HFFc6 (cell line): Measurements from ENCODE around the gene HABP4. TPM values are rescaled to one million over a fixed set of nuclear protein-coding genes. Genes with fewer than 3 reads are reported as not detected.

ENCODE experiments used
- DNase-seq: peaks from one replicate; pipeline ENCODE4 v3.0.0-alpha.2; 2018
- H3K27ac Mint-ChIP-seq: 2 replicates; pipeline ENCODE4 v1.8.0; 2020; ENCODE audit warnings: mild to moderate bottlenecking, mixed read lengths
- H3K27me3 Mint-ChIP-seq: 2 replicates; pipeline ENCODE4 v1.8.0; 2021; ENCODE audit warnings: mild to moderate bottlenecking, moderate library complexity, mixed read lengths; ENCODE audit not compliant: insufficient read depth
- H3K36me3 Mint-ChIP-seq: 2 replicates; pipeline ENCODE4 v1.8.0; 2021; ENCODE audit warnings: low read depth, mixed read lengths
- H3K4me1 Mint-ChIP-seq: 2 replicates; pipeline ENCODE4 v1.8.0; 2020; ENCODE audit warnings: low read depth, mixed read lengths
- H3K4me3 Mint-ChIP-seq: 2 replicates; pipeline ENCODE4 v1.8.0; 2020; ENCODE audit warnings: mild to moderate bottlenecking, moderate library complexity, mixed read lengths
- H3K9me3 Mint-ChIP-seq: 2 replicates; pipeline ENCODE4 v1.8.0; 2020; ENCODE audit warnings: mild to moderate bottlenecking, mixed read lengths
- CTCF ChIP-seq: fragments of 200-600 bp; sonication (generic); IDR thresholded peaks from 2 replicates; pipeline ENCODE4 v1.5.0; 2021; ENCODE audit warnings: antibody characterized with exemption, mild to moderate bottlenecking
- total RNA-seq, 6 experiments: library from RNA; stranded (reverse); fragmentation: NEBNext Ultra II Directional; extraction: Animal tissue kit (Norgen Biotek cat#: 25700); gene quantifications; 2 replicates in 1 of 6; 3 replicates in 5 of 6; pipeline ENCODE4 v1.2.3, GENCODE V29; 2021

The HABP4 gene
- total RNA-seq, 6 experiments from 2014 or later, result 20.1 to 26.6 (median 24.9) TPM

GRCh38 chr9:96519787-96520186 is 69.8 kb downstream of the HABP4 start:
- Mint-ChIP-seq H3K4me1 (peaks cover 16% of the 10 kb centered on the region), H3K4me3 (no peak overlapping the region), H3K36me3 (0 out of 2 replicates have a peak, but pooled peaks cover 5% of the 10 kb centered on the region), H3K27me3 (no peaks in the 10 kb centered on the region), H3K27ac (no peak overlapping the region; the same call in 1 of the 2 replicates), H3K9me3 (no peaks in the 10 kb centered on the region)
- no peak for DNase-seq
- no peak for TF ChIP-seq CTCF

- no peak for DNase-seq
- Mint-ChIP-seq H3K4me3 (no peak overlapping the region), H3K36me3 (0 out of 2 replicates have a peak, but pooled peaks cover 5% of the 10 kb centered on the region), H3K27me3 (no peaks in the 10 kb centered on the region), H3K4me1 (no peaks in the 10 kb centered on the region), H3K9me3 (no peaks in the 10 kb centered on the region), H3K27ac (no peak overlapping the region)
- no peak for TF ChIP-seq CTCF
These were observed 72.4 kb downstream of the HABP4 start for GRCh38 chr9:96522366-96522765.

GRCh38 chr9:96523374-96523773 is 73.4 kb downstream of the HABP4 start:
- DNase-seq, result no peak
- no peak for TF ChIP-seq CTCF
- no peaks in the 10 kb centered on the region for H3K9me3 Mint-ChIP-seq
- H3K4me3 Mint-ChIP-seq, result no peak overlapping the region
- H3K27ac Mint-ChIP-seq, result no peak overlapping the region
- H3K27me3 Mint-ChIP-seq, result no peaks in the 10 kb centered on the region
- no peaks in the 10 kb centered on the region for H3K4me1 Mint-ChIP-seq
- peaks cover 10% of the 10 kb centered on the region; the same call in 1 of the 2 replicates for H3K36me3 Mint-ChIP-seq

- no peaks in the 10 kb centered on the region for H3K4me1 Mint-ChIP-seq
- TF ChIP-seq CTCF, result no peak
- no peak for DNase-seq
- H3K4me3 Mint-ChIP-seq, result no peak overlapping the region
- H3K27me3 Mint-ChIP-seq, result no peaks in the 10 kb centered on the region
- no peaks in the 10 kb centered on the region for H3K9me3 Mint-ChIP-seq
- H3K27ac Mint-ChIP-seq, result no peak overlapping the region
- peaks cover 10% of the 10 kb centered on the region; the same call in 1 of the 2 replicates for H3K36me3 Mint-ChIP-seq
These were observed 74.1 kb downstream of the HABP4 start for GRCh38 chr9:96524045-96524444.

GRCh38 chr9:96524764-96525163 is 74.8 kb downstream of the HABP4 start:
- Mint-ChIP-seq H3K9me3 (no peaks in the 10 kb centered on the region), H3K36me3 (peaks cover 10% of the 10 kb centered on the region; the same call in 1 of the 2 replicates), H3K4me3 (no peak overlapping the region), H3K27me3 (no peaks in the 10 kb centered on the region), H3K27ac (no peak overlapping the region), H3K4me1 (no peaks in the 10 kb centered on the region)
- DNase-seq, result no peak
- TF ChIP-seq CTCF, result no peak

GRCh38 chr9:96532173-96532572 is 82.2 kb downstream of the HABP4 start:
- DNase-seq, result no peak
- peaks cover 23% of the 10 kb centered on the region for H3K36me3 Mint-ChIP-seq
- no peaks in the 10 kb centered on the region for H3K9me3 Mint-ChIP-seq
- no peak overlapping the region for H3K27ac Mint-ChIP-seq
- H3K27me3 Mint-ChIP-seq, result peaks cover 2% of the 10 kb centered on the region; the same call in 1 of the 2 replicates
- no peak for TF ChIP-seq CTCF
- H3K4me3 Mint-ChIP-seq, result no peak overlapping the region
- no peaks in the 10 kb centered on the region for H3K4me1 Mint-ChIP-seq
